ENCODE measurements around the gene DDX19B.
"Not testable (repeated sequence)": the region's sequence is repeated elsewhere in the genome, so short reads cannot be mapped to it uniquely, and the experiment has no call there.

Gene DDX19B
- 5.4 to 13.5 (median 11.2) reads per million in 18 experiments for total RNA-seq

- DNase-seq, result peak; percentile 70 to 82
Measured at GRCh38 chr16:70298988-70299938, at the start of gene DDX19B. DDX19B (plus strand) TSS chr16:70299186; CDS start chr16:70299298, 112 bp downstream.

GRCh38 chr16:70249697-70250096 is 49.3 kb upstream of the DDX19B start:
- not testable (repeated sequence) for DNase-seq

GRCh38 chr16:70250748-70251628 is 48.0 kb upstream of the DDX19B start:
- peak; percentile 14 to 53 for DNase-seq

GRCh38 chr16:70251629-70252354 is 47.2 kb upstream of the DDX19B start, which contains the start of gene EXOSC6:
EXOSC6 (minus strand) TSS chr16:70251940; CDS start chr16:70251900, 40 bp downstream.
- DNase-seq, result peak; percentile 95 to 96

GRCh38 chr16:70252355-70252988 is 46.5 kb upstream of the DDX19B start:
- peak in 1 of 2 donors; percentile 15 for DNase-seq

- DNase-seq, result peak; percentile 28 to 52
Measured at GRCh38 chr16:70253291-70254106, 45.5 kb upstream of the DDX19B start.

GRCh38 chr16:70254180-70254964 is 44.6 kb upstream of the DDX19B start:
- DNase-seq, result no peak

- no peak for DNase-seq
Measured at GRCh38 chr16:70254965-70255286, 44.1 kb upstream of the DDX19B start.

- DNase-seq, result no peak
Measured at GRCh38 chr16:70255574-70255973, 43.4 kb upstream of the DDX19B start.

- DNase-seq, result no peak
Measured at GRCh38 chr16:70257391-70257790, 41.6 kb upstream of the DDX19B start.

- no peak for DNase-seq
Measured at GRCh38 chr16:70258065-70258464, 40.9 kb upstream of the DDX19B start.

GRCh38 chr16:70258946-70259345 is 40.0 kb upstream of the DDX19B start:
- no peak for DNase-seq

- not testable (repeated sequence) for DNase-seq
Measured at GRCh38 chr16:70259903-70260302, 39.1 kb upstream of the DDX19B start.

- DNase-seq, result peak; percentile 42 to 47
Measured at GRCh38 chr16:70267516-70267915, 31.5 kb upstream of the DDX19B start.

- DNase-seq, result not testable (repeated sequence)
Measured at GRCh38 chr16:70267922-70268321, 31.1 kb upstream of the DDX19B start.

- no peak for DNase-seq
Measured at GRCh38 chr16:70269471-70269870, 29.5 kb upstream of the DDX19B start.

GRCh38 chr16:70270176-70270575 is 28.8 kb upstream of the DDX19B start:
- DNase-seq, result no peak

- no peak for DNase-seq
Measured at GRCh38 chr16:70271696-70272095, 27.3 kb upstream of the DDX19B start.

GRCh38 chr16:70276392-70276791 is 22.6 kb upstream of the DDX19B start:
- no peak for DNase-seq
